Measurements from ENCODE around the gene EIF4B.

DNA sequence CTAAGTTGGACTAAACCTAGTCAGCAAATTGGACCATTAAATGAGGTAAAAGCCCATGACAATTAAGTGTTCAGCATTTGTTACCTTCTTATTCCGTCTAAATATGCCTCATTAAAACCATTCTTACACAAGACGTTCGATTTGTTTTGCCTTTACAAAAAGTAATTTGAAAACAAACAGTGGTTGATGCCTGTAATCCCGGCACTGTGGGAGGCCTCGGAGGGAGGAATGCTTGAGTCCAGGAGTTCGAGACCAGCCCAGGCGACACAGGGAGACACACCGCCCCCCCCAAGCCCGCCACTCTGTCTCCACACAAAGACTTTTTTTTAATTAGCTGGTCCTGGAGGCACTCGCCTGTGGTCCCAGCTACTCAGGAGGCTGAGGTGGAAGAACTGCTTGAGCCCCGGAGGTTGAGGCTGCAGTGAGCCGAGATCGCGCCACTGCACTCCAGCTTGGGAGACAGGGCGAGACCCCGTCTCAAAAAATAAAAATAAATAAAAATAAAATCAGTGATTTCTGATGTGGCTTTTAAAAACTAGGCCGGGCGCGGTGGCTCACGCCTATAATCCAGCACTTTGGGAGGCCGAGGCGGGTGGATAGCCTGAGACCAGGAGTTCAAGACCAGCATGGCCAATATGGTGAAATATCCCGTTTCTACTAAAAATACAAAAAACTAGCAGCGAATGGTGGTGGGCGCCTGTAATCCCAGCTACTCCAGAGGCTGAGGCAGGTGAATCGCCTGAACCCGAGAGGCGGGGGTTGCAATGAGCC lies 856 bp upstream of the EIF4B start:
- TF ChIP-seq EZH2phosphoT487 (IDR thresholded peaks at IDR 0.05; ENCODE audit: borderline replicate concordance): no peak
- TF ChIP-seq, protein P1, sequence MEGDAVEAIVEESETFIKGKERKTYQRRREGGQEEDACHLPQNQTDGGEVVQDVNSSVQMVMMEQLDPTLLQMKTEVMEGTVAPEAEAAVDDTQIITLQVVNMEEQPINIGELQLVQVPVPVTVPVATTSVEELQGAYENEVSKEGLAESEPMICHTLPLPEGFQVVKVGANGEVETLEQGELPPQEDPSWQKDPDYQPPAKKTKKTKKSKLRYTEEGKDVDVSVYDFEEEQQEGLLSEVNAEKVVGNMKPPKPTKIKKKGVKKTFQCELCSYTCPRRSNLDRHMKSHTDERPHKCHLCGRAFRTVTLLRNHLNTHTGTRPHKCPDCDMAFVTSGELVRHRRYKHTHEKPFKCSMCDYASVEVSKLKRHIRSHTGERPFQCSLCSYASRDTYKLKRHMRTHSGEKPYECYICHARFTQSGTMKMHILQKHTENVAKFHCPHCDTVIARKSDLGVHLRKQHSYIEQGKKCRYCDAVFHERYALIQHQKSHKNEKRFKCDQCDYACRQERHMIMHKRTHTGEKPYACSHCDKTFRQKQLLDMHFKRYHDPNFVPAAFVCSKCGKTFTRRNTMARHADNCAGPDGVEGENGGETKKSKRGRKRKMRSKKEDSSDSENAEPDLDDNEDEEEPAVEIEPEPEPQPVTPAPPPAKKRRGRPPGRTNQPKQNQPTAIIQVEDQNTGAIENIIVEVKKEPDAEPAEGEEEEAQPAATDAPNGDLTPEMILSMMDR (conservative IDR thresholded peaks at IDR 0.05; ENCODE audit: low read length): no peak
